GM23338 (cell line): Measurements from ENCODE around the gene C1orf198.

ENCODE experiments used
- CREB1 ChIP-seq: fragments of 250-450 bp; sonication (Bioruptor Pico); IDR thresholded peaks from 2 replicates; pipeline ENCODE4 v1.5.0; 2020; ENCODE audit warnings: low read depth, mild to moderate bottlenecking, moderate library complexity
- CTCF ChIP-seq, 2 experiments: fragments of 200-600 bp in 1 of 2; sonication (generic) in 1 of 2; conservative IDR thresholded peaks; 2 replicates each; pipeline versions ENCODE4 v1.5.1 to v1.6.1; 2016 to 2017; ENCODE audit warnings: antibody characterized with exemption in 2 of 2, low read depth in 2 of 2, mild to moderate bottlenecking in 2 of 2, moderate library complexity in 1 of 2
- EZH2 ChIP-seq: fragments of 200-600 bp; sonication (generic); IDR thresholded peaks from one replicate; pipeline ENCODE4 v1.8.0; 2017; ENCODE audit warnings: antibody characterized with exemption, mild to moderate bottlenecking, low read depth; ENCODE audit not compliant: unreplicated experiment
- EZH2phosphoT487 ChIP-seq: fragments of 200-600 bp; sonication (generic); IDR thresholded peaks from one replicate; pipeline ENCODE4 v1.8.1; 2018; ENCODE audit warnings: antibody characterized with exemption; ENCODE audit not compliant: unreplicated experiment
- JUNB ChIP-seq: IDR thresholded peaks from one replicate; pipeline ENCODE4 v1.6.1; 2016; ENCODE audit warnings: antibody characterized with exemption; ENCODE audit not compliant: unreplicated experiment
- NANOG ChIP-seq: IDR thresholded peaks from 2 replicates; pipeline ENCODE4 v1.6.1; 2016; ENCODE audit warnings: antibody characterized with exemption, borderline replicate concordance
- POLR2AphosphoS5 ChIP-seq: IDR thresholded peaks from 2 replicates; pipeline ENCODE4 v1.6.1; 2016; ENCODE audit warnings: antibody characterized with exemption, low read depth
- REST ChIP-seq: IDR thresholded peaks from one replicate; pipeline ENCODE4 v1.6.1; 2018; ENCODE audit warnings: antibody characterized with exemption; ENCODE audit not compliant: unreplicated experiment
- ZNF114 ChIP-seq: fragments of 250-450 bp; sonication (Bioruptor Pico); IDR thresholded peaks from 2 replicates; pipeline ENCODE4 v1.5.0; 2020; ENCODE audit warnings: mild to moderate bottlenecking, moderate library complexity

- TF ChIP-seq CTCF (conservative IDR thresholded peaks at IDR 0.05; ENCODE audit: low read depth in 2 of 2) (no peak), EZH2phosphoT487 (no peak), EZH2 (no peak), REST (no peak), POLR2AphosphoS5 (no peak), CREB1 (CRISPR knock-in tag) (no peak), ZNF114 (CRISPR knock-in tag) (no peak), NANOG (no peak), JUNB (no peak)
These were observed 9.7 kb upstream of the C1orf198 start for GRCh38 chr1:230877924-230878590.
